Measurements from ENCODE around the gene STPG2.

- TF ChIP-seq FOXM1 (IDR thresholded peaks at IDR 0.05; ENCODE audit: borderline replicate concordance) (no peak), ELF4 (IDR thresholded peaks at IDR 0.05) (no peak)
Observed at GRCh38 chr4:97761445-97762114, 381.7 kb downstream of the STPG2 start.

Data from HEK293T (cell line).